Colon (tissue), 2 donors: ENCODE measurements around the gene ARPIN.
"Not testable (repeated sequence)": the region's sequence is repeated elsewhere in the genome, so short reads cannot be mapped to it uniquely, and the experiment has no call there.

Experiments
- FAIRE-seq: peaks from 2 replicates; lab custom pipeline; 2012; peaks lifted over from hg19 to GRCh38; lab: Jason Lieb, UNC
- donor health status: control.
- donor health status: control.

The ARPIN gene

GRCh38 chr15:89877083-89877425 is 35.7 kb downstream of the ARPIN start:
- no peak for FAIRE-seq

- no peak for FAIRE-seq
Observed at GRCh38 chr15:89876396-89877082, 36.2 kb downstream of the ARPIN start.

- FAIRE-seq: no peak
Observed at GRCh38 chr15:89875741-89876140, 37.0 kb downstream of the ARPIN start.

GRCh38 chr15:89874926-89875564 is 37.7 kb downstream of the ARPIN start:
- no peak for FAIRE-seq

DNA sequence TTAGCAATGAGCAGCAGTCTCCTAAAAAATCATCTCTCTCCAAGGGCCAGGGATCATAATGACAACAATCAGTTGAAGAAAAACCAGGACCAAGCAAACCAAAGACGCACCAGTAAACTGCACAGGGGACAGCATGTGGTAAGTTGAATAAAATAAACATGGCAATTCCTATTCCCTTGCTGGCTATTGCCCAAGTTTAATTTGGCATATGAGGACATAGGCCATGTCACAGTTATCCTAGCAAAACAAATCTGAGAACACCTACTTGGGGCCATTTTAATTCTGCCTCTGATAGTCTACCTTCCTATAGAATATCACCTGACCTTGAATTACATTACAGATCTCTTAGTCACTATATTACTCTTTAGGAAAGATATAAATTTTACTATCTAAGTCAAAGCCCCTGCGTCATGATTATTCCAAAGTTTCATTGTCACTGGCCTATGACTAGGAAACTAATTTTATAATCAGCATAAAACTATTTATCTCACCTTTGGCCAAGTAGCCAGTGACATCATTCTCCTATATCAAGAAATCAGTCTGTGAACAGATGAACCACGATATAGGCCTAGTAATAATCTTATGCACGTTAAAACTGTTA is 42.0 kb downstream of the ARPIN start:
- FAIRE-seq: no peak

- FAIRE-seq: no peak
Observed at GRCh38 chr15:89870006-89870405, 42.7 kb downstream of the ARPIN start.

DNA sequence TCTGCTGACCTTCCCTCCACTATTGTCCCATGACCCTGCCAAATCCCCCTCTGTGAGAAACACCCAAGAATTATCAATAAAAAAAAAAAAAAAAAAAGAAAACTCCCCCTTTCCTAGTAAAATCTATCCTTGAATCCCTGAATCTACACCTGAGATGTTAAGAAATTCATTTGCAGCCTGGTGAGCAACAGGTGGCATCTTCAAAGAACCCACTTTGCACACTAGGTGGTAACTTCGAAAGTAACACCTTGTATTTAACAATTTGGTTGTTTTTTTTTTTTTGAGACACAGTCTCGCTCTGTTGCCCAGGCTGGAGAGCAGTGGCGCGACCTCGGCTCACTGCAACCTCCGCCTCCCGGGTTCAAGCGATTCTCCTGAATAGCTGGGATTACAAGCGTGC is 43.3 kb downstream of the ARPIN start:
- FAIRE-seq: not testable (repeated sequence)

DNA sequence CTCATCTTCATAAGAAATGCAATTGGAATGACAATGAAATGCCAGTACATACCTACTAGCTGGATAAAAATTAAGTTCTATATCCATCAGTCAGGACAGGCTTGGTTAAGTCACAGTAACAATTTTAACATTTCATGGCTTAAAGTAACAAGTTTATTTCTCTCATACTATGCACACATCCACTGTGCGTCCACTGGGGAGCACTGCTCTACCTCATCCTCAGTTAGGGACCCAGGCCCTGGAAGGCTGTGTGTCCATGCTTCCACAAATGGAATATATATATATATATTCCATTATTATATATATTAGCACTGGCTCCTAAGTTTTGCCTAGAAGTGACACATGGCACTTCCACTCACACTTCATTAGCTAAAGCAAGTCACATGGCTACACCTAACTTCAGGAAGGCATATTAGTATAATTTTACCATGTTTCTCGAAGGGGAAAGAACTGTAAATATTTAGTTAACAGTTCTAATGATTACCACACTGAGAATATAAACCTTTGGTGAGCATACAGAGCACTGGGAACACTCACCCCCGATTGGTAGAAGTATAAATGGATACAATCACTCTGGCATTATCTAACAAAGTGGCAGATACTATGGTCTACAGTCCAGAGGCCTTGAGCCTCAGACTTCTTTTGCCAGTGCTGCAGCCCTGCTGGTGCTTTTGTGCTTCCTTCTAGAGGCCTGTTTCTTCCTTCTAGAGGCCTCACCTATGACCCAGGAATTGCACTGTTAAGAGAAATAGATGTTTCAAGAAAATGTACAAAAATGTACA is 47.6 kb downstream of the ARPIN start:
- no peak for FAIRE-seq

GRCh38 chr15:89863918-89864317 is 48.8 kb downstream of the ARPIN start:
- FAIRE-seq: no peak

DNA sequence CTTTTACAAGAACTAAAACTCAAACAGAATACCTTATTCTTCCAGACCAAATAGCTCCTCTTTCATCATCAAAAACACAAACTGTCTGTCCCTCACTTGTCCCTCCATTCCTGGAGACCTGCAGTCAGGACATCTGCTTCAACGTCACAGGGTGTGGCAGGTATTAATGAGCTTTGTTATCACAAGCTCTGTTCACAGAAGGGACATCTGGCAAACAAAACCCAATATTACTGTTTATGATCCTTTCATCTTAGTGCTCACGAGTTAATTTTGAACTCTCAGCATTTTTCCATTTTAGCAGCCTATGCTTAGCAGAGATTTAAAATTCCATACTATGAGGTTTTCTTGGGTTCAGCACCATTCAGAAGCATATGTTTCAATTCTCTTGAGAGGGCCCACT is 51.9 kb downstream of the ARPIN start:
- no peak for FAIRE-seq

DNA sequence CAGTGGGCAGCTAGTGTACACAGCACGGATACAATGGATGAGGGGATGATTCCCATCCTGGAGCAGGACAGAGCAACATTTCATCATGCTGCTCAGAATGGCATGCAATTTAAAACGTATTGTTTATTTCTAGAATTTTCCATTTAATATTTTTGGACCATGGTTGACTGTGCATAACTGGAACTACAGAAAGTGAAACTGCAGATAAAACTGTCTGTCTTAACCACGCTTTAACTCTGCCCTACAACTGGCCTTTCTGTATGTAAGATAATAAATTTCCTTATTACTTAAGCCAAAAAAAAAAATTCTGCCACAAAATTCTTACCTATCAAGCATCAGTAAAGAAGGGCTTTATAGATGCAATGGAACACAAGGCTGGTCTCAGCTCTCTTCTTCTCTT is 52.3 kb downstream of the ARPIN start:
- no peak for FAIRE-seq

DNA sequence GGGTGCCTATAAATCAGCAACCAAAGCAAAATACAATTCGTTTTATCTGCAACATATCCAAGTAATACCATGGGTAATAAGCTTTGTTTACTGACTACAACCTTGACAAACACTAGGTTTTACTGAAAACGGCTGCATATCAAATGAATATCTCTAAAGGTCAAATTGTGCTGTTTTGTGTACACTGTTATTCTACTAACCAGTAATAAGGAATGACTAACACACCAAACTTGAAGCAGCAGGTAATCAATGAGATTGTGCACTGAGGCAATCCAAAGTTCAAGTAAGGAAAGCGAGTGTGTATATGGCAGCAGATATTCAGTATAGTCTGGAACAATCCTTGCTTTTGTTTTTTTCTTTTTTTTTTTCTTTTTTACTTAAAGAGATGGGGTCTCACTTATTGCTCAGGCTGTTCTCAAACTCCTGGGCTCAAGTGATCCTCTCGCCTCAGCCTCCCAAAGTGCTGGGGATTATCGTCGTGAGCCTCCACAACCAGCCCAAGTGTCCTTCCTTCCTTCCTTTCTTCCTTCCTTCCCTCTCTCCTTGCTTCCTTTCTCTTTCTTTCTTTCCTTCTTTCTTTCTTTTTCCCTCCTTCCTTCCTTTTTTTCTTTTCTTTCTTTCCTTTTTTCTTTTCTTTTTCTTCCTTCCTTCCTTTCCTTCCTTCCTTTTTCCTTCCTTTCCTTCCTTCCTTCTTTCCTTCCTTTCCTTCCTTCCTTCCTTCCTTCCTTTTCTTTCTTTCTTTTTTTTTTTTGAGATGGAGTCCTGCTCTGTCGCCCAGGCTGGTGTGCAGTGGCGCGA is 53.9 kb downstream of the ARPIN start:
- FAIRE-seq: no peak

DNA sequence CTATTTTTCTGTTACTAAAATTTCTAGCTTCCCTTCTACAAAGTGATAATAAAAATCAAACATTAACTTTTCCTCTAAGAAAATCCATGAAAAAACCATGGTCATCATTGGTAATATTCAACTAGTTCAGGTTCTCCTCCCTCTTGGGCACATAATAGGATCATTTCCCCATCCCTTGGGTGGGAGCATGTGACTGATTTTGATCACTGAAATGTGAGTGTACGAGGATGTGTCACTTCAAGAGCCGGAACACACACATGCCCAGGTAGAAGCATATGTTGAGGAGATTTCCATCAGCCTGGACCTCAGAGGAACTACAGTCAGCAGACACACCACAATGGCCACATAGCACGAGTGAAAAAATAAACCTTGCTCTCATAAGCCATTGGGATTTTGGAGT is 55.1 kb downstream of the ARPIN start:
- no peak for FAIRE-seq

DNA sequence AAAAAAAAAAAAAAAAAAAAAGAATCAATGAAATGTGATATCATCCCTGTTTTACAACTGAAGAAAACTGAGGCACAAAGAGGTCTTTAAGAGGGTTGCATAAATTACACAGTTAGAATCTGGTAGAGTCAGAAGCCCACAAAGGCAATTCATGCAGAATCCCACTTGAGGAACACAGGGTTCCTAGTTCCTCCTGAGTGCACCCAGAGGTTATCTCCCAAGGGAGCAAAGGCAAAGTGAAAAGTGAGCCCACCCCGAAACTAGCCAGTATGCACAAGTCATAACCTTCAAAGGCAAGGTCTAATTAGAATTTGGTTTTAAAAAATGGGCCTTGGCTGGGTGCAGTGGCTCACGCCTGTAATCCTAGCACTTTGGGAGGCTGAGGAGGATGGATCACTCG is 56.8 kb downstream of the ARPIN start:
- FAIRE-seq: no peak

- FAIRE-seq: not testable (repeated sequence)
Observed at GRCh38 chr15:89854863-89855262, 57.9 kb downstream of the ARPIN start.

- FAIRE-seq: no peak
Observed at GRCh38 chr15:89852342-89852995, 60.3 kb downstream of the ARPIN start.

DNA sequence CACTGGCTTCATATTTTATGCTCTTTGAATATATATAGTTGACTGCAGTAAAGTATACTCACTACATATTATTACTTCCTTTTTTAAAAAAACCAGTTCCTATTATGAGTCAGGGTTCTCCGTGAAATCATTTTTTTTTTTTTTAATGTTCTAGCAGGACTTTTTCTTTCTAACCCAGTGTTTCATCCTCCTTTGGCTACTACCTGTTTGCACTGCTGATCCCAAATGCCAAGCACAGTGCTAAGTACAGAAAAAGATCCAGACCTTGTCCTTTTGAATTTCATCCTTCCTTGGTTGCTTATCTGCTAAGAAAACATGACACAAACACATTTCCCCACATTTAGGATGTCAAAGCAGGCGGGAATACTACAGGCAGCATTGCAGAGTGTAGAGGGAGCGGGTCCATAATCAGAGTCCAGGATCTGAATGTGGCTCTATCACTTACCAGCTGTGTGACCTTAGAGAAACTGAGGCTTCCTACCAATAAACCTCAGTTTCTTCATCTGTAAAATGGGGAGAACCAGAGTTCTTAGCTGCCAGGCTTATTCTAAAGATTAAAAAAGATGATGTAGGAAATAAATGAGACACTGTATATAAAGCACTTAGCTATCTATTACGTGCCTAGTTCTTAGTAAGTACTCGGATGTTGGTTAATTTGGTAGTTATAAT is 60.9 kb downstream of the ARPIN start:
- FAIRE-seq: no peak

DNA sequence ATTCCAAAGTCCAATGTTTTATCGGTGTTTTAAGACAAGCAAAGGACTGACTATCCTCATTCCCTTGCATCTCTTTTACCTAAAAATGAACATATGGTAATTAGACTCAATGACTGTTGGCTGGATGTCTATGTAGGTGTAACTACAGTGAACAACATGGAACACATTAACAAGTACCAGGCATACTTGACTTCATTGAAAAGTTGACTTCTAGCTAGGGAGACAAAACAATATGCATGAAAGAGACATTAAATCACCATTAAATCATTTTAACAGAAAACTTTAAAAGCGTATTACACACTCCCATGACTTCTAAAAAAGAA is 63.8 kb downstream of the ARPIN start:
- FAIRE-seq: no peak

GRCh38 chr15:89847101-89847500 is 65.7 kb downstream of the ARPIN start:
- FAIRE-seq: no peak

GRCh38 chr15:89845305-89845893 is 67.4 kb downstream of the ARPIN start:
- no peak for FAIRE-seq
